Cerebellar cortex (tissue), 1 donor: ENCODE measurements around the gene CDH6.
A peak's percentile ranks its signal among the peaks of the same experiment; 100 is the strongest.

Source experiments
- DNase-seq: peaks from one replicate; pipeline ENCODE4 v3.0.0-alpha.2; 2015; ENCODE audit warnings: low spot score

CDH6 gene

DNA sequence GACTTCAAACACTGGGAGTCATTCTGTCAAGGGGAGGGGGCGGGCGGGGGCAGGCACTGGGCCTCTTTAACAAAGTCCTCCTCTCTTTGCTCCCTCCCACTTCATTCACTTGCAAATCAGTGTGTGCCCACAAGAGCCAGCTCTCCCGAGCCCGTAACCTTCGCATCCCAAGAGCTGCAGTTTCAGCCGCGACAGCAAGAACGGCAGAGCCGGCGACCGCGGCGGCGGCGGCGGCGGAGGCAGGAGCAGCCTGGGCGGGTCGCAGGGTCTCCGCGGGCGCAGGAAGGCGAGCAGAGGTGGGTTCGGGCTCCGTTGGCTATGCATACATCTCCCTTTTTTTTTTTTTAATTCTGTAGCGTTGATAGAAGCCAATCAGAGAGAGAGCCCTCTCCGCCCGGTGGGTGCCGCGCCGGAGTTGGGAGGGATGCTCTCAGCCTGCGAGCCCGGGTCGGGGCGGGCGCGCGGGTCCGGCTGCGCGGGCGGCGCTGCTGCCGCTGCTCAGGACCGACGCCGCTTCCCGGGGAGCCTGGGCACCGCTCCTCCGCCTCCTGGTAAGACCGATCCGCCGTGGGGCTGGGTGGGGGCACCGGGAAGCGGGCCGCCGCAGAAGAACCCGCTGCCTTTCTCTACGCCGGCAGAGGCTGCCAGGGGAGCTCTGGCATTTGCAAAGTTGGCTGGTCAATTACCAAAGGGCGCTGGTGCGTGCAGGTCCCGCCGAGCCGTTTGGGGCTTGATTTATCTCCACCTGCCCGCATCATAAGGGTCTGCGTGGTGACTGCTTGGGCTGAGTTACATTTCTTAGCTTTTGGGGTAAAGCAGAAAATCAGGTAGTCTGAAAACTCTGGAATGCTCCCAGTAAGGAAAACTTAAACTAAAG, at the start of gene CDH6:
Gene CDH6, plus strand, starts transcription at position 96 of the 877 bp plus-strand sequence. CDS start 73,788 bp downstream, outside the sequence.
- peak; percentile 38 for DNase-seq

- DNase-seq = no peak
Observed at GRCh38 chr5:31144364-31144763, 49.1 kb upstream of the CDH6 start.

- DNase-seq = no peak
Observed at GRCh38 chr5:31148959-31149475, 44.5 kb upstream of the CDH6 start.

DNA sequence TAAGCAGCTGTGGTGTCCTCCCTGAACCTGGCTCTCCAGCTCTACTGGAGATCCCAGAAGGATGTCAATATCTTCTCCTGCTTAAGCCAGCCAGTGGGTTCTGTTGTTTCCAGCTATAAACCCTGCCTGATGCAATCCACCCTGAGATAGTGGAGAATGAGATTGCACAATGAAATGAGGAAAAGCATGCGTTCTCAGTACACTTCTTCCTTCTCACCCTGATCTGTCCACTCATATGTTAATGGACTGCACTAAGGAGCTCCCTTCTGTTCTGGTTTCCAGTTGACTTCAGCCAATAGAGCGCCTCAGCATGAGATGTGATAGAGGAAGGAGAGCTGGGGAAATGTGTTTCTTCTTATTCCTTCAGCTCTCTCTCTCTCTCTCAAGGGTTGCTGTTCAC, 40.0 kb upstream of the CDH6 start:
- no peak for DNase-seq

DNA sequence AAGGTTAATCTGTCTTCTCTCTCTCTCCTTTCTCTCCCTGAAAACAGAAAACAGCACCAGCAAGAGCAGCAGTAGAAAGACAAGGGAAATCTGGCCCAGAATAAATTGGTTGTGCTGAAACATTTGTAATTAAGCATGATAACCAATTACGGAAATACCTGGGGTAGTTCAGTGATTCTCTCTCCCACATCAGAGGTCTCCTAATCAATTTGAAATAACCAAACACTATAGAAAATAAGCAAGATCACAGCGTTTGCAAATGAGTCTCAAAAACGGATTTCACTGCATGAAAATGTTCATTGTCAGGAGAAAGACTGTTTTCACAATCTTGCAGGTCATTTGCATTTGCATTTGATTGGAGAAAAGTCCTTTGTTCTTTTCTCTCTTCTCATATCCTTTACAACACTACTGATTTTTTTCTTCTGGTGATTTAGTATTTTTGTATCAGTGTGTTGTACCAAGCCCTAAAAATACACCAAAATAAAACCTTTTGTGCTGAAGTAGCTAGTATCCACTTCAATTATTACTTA, 36.8 kb upstream of the CDH6 start:
- DNase-seq = no peak

DNA sequence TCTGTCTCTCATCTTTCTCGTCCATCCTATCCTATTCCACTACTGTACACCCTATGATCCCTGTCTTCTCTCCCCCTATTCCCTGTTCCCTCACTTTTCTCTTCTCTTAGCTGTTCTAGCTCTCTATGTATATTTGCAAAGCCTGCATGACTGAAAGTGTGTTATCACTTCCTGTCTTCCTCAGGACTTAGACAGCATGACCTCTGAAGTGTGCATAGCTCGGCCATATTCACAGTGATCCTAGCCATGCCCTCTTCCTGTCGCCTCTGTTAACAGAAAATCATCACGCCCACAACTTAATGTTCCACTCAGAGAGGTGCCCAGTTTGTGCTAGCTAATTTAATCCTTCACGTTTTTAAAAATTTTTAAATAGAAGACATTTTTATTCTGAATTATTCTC, 35.8 kb upstream of the CDH6 start:
- no peak for DNase-seq

DNA sequence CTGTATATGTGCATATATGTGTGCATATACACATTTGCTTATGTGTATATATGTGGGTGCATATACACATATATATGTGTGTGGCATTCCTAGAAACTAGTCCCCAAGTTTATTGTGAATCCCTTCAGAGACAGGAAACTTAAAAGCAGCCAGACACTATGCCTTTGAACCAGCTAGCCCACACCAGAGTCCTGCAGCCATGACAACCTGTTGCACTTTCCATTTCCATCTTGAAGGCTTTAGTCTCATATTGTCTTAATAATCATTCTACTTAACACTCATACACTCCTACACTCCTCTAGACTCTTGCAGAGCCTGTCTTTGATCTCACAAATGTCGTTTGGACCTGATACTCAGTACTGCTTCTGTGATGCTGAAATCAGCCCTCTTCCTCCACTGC, 34.8 kb upstream of the CDH6 start:
- no peak for DNase-seq

GRCh38 chr5:31161781-31162181, 31.7 kb upstream of the CDH6 start:
- DNase-seq = no peak

DNA sequence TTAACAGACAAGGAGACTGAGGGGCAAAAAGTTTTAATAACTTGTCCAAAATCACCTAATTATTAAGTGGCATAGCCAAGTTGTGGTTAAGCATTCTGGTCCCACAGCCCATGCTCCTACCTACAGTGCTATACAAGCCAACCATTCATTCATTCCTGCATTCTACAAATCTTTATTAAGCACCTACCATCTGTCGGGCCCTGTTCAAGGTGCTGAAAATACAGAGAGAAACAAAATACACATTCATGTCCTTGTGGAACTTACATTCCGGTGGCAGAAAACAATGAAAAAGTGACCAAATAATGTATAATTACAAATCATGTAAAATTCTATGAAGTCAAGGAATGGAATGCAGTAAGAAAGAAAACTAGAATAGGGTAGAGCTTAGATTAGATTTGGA, 27.8 kb upstream of the CDH6 start:
- no peak for DNase-seq

GRCh38 chr5:31169379-31169778, 24.1 kb upstream of the CDH6 start:
- DNase-seq = no peak

GRCh38 chr5:31172881-31173280, 20.6 kb upstream of the CDH6 start:
- DNase-seq = no peak

- no peak for DNase-seq
Observed at GRCh38 chr5:31173614-31174013, 19.9 kb upstream of the CDH6 start.

DNA sequence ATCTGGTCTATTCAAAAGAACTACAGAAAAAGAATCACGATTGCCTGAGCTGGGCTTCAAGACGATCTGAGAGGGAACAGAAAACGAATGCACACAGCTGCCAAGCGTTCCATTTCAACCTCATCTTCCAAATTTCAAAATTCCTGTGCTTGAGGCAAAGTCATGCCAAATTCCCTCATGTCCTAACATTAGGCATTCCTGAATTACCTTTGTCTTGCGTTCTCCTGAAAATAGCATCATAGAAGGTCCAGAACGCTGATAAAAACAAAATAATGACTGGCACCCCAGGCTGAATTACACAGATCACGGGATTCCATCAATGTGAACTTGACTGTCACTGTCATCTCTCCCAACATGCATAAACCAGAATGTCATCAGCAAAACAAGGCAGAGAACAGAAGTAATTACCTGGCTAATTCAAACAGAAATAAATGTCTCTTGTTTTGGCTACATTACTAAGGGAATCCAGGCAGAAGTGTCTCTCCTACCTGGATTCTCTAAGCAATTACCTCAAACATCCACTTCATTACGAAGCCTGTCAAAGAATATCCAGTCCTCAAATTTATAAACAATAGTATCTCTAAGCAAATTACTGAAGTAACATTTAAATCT, 12.0 kb upstream of the CDH6 start:
- peak; percentile 52 for DNase-seq

DNA sequence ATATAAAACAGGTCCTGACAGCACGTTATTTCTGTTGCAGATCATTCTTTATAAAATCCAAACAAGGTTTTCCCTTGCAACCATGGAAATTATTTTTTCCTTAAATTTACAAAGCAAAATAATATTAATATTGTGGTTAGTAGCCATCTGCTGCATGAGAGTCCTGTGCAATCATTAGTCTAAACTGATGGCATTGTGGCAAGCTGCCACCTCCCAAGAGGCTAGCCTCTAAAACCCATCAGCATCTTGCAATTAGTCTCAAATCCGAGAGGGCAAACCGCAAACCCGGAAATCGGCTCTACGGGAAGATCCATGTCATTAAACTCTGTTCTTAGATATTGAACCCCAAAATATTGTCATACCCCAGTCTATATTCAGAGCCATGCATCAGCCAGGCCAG, 11.3 kb upstream of the CDH6 start:
- DNase-seq = peak; percentile 81

DNA sequence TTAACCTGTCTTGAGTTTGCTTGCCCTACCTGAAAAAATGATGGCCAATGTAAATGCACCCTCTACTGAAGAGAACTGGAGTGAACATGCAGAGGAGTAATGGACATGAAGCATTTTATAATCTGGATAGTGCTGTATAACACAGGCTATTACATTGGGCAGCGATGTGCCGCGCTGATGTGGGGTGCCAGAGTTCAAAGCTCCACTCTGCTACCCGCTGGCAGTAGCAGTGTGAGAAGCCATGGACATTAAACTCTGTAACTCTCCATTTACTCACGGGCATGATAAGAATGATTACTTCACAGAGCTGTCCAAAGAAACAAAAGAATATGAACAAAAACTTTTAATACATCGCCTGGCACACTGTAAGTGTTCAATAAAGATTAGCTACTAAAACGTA, 7.5 kb upstream of the CDH6 start:
- DNase-seq = no peak

GRCh38 chr5:31186672-31187267, 6.7 kb upstream of the CDH6 start:
- peak; percentile 52 for DNase-seq

DNA sequence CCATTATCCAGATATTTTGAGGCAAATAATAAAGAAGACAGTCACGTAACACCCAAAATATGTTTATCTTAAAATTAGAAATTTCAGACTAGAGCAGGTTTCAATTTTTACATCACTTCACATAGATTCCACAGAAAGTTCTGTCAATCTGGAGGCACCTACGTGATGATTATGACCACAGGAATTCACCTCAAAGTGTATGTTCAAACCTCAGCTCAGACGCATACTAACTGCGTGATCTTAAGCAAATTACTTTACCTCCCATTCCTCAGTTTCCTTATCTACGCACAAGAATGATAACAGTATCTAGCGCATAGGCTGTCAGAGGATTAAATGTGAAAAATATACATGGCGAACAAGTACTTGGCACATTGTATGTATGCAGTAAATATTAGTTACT, 5.9 kb upstream of the CDH6 start:
- no peak for DNase-seq

DNA sequence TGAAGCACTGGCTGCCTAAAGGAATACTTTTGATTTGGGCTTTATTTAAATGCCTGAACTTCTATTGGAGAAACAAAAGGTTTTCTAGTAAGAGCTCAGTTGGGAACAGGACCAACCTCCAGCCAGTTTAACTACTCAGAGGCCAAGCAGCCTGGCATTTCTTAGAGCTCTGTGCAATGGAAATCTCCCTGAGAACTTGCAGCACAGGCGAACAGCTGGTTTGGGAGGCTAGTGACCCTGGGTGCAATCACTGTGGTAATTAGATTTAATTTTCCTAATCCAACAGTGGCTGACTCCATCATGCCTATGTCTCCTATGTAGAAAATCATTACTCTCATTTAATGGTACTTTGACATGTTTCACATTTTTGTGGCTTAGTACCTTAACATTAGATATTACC, 1.0 kb upstream of the CDH6 start:
- DNase-seq = no peak

GRCh38 chr5:31193116-31193515, 370 bp upstream of the CDH6 start:
- DNase-seq = no peak

DNA sequence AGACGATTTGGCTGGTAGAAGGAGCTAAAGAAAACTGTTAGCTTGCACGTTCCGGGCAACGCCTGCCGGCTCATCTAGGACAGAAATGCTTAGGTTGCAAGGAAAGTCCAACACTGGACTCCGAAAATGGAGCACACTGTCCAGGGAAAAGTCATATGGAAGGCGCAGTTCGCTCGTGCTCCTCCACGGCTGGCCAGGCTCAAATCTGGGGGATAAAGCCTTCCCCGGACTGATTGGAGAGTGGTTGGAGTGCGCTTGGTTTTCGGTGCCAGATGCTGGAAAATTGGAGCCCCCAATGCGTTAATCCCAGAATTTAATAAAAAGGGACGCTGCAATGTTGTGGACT, 955 bp downstream of the CDH6 start:
- DNase-seq = no peak

DNA sequence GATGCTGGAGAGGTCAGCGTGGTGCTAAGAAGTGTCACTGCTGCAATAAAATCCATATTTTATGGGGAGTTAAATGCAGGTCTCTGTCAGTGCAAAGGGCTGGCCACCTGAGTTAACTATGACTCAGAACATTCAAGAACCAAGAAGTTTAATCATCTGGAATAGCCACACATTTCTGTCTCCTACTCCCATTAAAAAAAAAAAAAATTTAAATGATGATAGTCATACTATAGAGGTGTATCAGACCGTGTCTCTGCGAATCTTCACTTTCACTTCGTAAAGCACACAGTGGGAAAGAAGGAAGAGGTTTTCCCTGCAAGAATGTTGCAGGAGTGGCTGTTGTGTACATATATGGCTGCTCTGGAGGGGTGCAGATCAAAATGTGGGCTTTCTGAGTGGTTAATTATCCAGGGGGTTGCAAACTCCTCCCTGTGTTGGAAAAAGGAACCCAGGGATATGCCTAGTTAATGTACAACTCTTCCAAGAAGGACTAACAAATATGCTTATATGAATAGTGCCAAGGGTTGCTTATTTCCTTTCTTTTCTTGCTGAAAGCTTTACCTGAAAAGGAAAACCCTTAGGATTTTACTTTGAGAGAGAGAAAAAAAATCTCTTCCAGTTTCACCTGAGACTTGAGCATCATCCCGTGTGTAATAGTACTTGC, 1.5 kb downstream of the CDH6 start:
- no peak for DNase-seq

- no peak for DNase-seq
Observed at GRCh38 chr5:31196309-31196708, 2.8 kb downstream of the CDH6 start.
